AG04450 (cell line): Measurements from ENCODE around the gene NOCT. TPM values are rescaled to one million over a fixed set of nuclear protein-coding genes. Genes with fewer than 3 reads are reported as not detected.
A peak's percentile ranks its signal among the peaks of the same experiment; 100 is the strongest.

ENCODE experiments used
- CTCF ChIA-PET: fragments of 300-600, 350-600 bp; formaldehyde crosslinking; extraction: SDS; loops from one replicate; lab custom pipeline; 2022; ENCODE audit warnings: antibody characterized with exemption, inconsistent platforms; lab: Charles Lee
- POLR2A ChIA-PET: fragments of 350-600 bp; formaldehyde crosslinking; extraction: SDS; loops from one replicate; lab custom pipeline; 2021; ENCODE audit warnings: antibody characterized with exemption, inconsistent platforms; lab: Yijun Ruan, JAX
- DNase-seq: peaks from one replicate; pipeline ENCODE4 v3.0.0-alpha.2; 2011; ENCODE audit warnings: low read depth, low spot score
- H3K27ac ChIP-seq: one replicate; pipeline ENCODE4 v1.5.1; 2012; ENCODE audit warnings: low read depth, low read length, control low read depth
- H3K27me3 ChIP-seq: one replicate; pipeline ENCODE4 v1.6.0; 2012; ENCODE audit warnings: low read length; ENCODE audit not compliant: control insufficient read depth, insufficient read depth
- H3K4me3 ChIP-seq: 2 replicates; pipeline ENCODE4 v1.5.1; 2011; ENCODE audit warnings: mild to moderate bottlenecking, low read depth, low read length, control low read depth
- H3K9me3 ChIP-seq: 2 replicates; pipeline ENCODE4 v1.5.1; 2012; ENCODE audit warnings: low read length; ENCODE audit not compliant: control insufficient read depth, insufficient read depth
- polyA plus RNA-seq: library from polyadenylated mRNA; depleted of rRNA; stranded (reverse); fragments of >200 nt; gene quantifications from 2 replicates; pipeline ENCODE4 v1.2.3, GENCODE V29; 2011
- TF ChIP-seq, protein P1 (sequence below): IDR thresholded peaks from 2 replicates; pipeline ENCODE4 v1.5.1; 2011; ENCODE audit warnings: low read depth, low read length, control low read depth, inconsistent platforms

NOCT gene
- polyA plus RNA-seq, 1 experiment, result 5.8 TPM

DNA sequence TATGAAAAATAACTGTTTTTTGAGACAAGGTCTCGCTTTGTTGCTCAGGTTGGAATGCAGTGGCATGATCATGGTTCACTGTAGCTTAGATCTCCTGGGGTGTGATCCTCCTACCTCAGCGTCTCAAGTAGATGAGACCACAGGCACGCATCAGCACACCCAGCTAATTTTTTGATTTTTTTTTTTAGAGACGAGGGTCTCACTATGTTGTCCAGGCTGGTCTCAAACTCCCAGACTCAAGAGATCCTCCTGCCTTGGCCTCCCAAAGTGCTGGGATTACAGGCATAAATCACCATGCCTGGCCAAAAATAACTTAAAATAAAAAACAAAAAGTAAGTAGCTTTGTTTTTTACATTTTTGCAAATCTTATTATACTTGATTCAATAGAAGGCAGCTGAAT is 63.3 kb downstream of the NOCT start:
- no peak for DNase-seq
- Histone ChIP-seq H3K9me3 (no peaks in the 10 kb centered on the region), H3K27ac (no peak overlapping the region), H3K27me3 (no peaks in the 10 kb centered on the region), H3K4me3 (no peak overlapping the region)
- POLR2A ChIA-PET, result no interaction called here
- CTCF ChIA-PET, result interaction anchor here (2.6 to 8.5 kb wide), 3 partner anchors 20 to 217 kb away, joined by 10 to 53 read pairs (median 19); no protein-coding TSS in a partner anchor
- TF ChIP-seq, protein P1, sequence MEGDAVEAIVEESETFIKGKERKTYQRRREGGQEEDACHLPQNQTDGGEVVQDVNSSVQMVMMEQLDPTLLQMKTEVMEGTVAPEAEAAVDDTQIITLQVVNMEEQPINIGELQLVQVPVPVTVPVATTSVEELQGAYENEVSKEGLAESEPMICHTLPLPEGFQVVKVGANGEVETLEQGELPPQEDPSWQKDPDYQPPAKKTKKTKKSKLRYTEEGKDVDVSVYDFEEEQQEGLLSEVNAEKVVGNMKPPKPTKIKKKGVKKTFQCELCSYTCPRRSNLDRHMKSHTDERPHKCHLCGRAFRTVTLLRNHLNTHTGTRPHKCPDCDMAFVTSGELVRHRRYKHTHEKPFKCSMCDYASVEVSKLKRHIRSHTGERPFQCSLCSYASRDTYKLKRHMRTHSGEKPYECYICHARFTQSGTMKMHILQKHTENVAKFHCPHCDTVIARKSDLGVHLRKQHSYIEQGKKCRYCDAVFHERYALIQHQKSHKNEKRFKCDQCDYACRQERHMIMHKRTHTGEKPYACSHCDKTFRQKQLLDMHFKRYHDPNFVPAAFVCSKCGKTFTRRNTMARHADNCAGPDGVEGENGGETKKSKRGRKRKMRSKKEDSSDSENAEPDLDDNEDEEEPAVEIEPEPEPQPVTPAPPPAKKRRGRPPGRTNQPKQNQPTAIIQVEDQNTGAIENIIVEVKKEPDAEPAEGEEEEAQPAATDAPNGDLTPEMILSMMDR, result no peak

GRCh38 chr4:139082750-139083606 is 67.4 kb downstream of the NOCT start:
- H3K27ac ChIP-seq, result peak overlapping the region; percentile 93
- peak overlapping the region; percentile 99 for H3K4me3 ChIP-seq
- no peaks in the 10 kb centered on the region for H3K27me3 ChIP-seq
- TF ChIP-seq, protein P1, result no peak
- ChIA-PET CTCF (interaction anchor here (0.9 to 8.5 kb wide), 2 partner anchors 40 to 52 kb away, joined by 3 to 53 read pairs; no protein-coding TSS in a partner anchor), POLR2A (interaction anchor here (0.6 to 1.1 kb wide), 4 partner anchors 38 to 94 kb away, joined by 3 to 13 read pairs (median 7); partner anchors contain the start of genes ELF2 and NOCT)
- DNase-seq, result peak; percentile 92
- no peaks in the 10 kb centered on the region for H3K9me3 ChIP-seq

DNA sequence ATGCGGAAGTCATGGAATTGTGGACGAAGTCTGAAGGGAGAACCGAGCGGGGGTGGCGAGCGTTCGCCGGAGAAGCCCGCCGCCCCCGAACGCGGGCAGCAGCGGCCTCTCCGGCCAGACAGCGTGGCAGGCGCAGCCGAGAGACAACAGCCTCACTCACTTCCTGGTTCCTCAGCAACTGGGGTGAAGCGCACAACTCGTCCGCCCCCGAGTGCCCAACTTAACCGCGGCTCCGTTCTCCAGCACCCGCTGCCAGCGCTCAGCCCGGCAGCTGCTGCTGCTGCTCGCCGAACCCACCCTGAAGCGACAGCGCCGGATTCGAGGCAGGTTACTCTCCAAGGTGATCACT is 68.0 kb downstream of the NOCT start:
- TF ChIP-seq, protein P1, result peak; percentile 23
- CTCF ChIA-PET, result interaction anchor here (0.6 kb wide), 1 partner anchor 95 kb away, joined by 7 read pairs; no protein-coding TSS in a partner anchor
- no peaks in the 10 kb centered on the region for H3K27me3 ChIP-seq
- POLR2A ChIA-PET, result interaction anchor here (0.8 kb wide), 1 partner anchor 17 kb away, joined by 3 read pairs; no protein-coding TSS in a partner anchor
- H3K4me3 ChIP-seq, result peak overlapping the region; percentile 99
- H3K9me3 ChIP-seq, result no peaks in the 10 kb centered on the region
- DNase-seq, result peak; percentile 16
- H3K27ac ChIP-seq, result peak overlapping the region; percentile 93

- ChIA-PET CTCF (interaction anchor here (0.6 to 3.6 kb wide), 3 partner anchors 54 to 313 kb away, joined by 4 to 20 read pairs (median 7); no protein-coding TSS in a partner anchor), POLR2A (interaction anchor here (0.7 to 0.8 kb wide), 2 partner anchors 17 to 369 kb away, joined by 3 read pairs; no protein-coding TSS in a partner anchor)
- no peaks in the 10 kb centered on the region for H3K9me3 ChIP-seq
- H3K27me3 ChIP-seq, result no peaks in the 10 kb centered on the region
- DNase-seq, result peak; percentile 72
- peak overlapping the region; percentile 93 for H3K27ac ChIP-seq
- TF ChIP-seq, protein P1, result peak; percentile 17; the same call in 1 of the 2 replicates
- peak overlapping the region; percentile 99 for H3K4me3 ChIP-seq
Observed at GRCh38 chr4:139083956-139084803, 68.6 kb downstream of the NOCT start.
